Psoas muscle (tissue), 8 donors: ENCODE measurements around the gene KLF16. TPM values are rescaled to one million over a fixed set of nuclear protein-coding genes. Genes with fewer than 3 reads are reported as not detected.
A peak's percentile ranks its signal among the peaks of the same experiment; 100 is the strongest.
"Not testable (repeated sequence)": the region's sequence is repeated elsewhere in the genome, so short reads cannot be mapped to it uniquely, and the experiment has no call there.

Experiments used
- ATAC-seq, 4 donors: fragments of 200-7000 bp; cut with Tn5 transposase; one replicate each; pipeline ENCODE4 v1.9.1; 2020; ENCODE audit warnings: moderate library complexity in 3 of 4, mild to moderate bottlenecking in 2 of 4
- DNase-seq, 2 donors: peaks; one replicate each; pipeline ENCODE4 v3.0.0-alpha.2; 2020
- H3K27ac ChIP-seq: fragments of 200-600 bp; one replicate; pipeline ENCODE4 v1.8.0; 2022
- H3K27me3 ChIP-seq, 3 donors: fragments of 200-600 bp in 1 of 3; one replicate each; pipeline versions ENCODE4 v1.6.1 to v1.8.0; 2013 to 2022; ENCODE audit warnings: low read length in 2 of 3, mild to moderate bottlenecking in 2 of 3, moderate library complexity in 1 of 3; ENCODE audit not compliant: insufficient read depth in 3 of 3
- H3K36me3 ChIP-seq, 2 donors: fragments of 200-600 bp in 1 of 2; one replicate each; pipeline versions ENCODE4 v1.6.1 to v1.8.0; 2013 to 2022; ENCODE audit warnings: low read depth in 1 of 2, mild to moderate bottlenecking in 1 of 2, moderate library complexity in 1 of 2; ENCODE audit not compliant: insufficient read depth in 1 of 2
- H3K4me1 ChIP-seq: fragments of 200-600 bp; one replicate; pipeline ENCODE4 v1.8.0; 2022
- H3K4me3 ChIP-seq: fragments of 200-600 bp; one replicate; pipeline ENCODE4 v1.8.0; 2022; ENCODE audit warnings: mild to moderate bottlenecking
- H3K9me3 ChIP-seq: fragments of 200-600 bp; one replicate; pipeline ENCODE4 v1.8.0; 2022
- WGBS, 3 donors: extraction: QIAGEN DNeasy Blood & Tissue Kit; methylation state at CpG; one replicate each; pipeline versions ENCODE4 v1.1.6 to v1.1.7; 2013; 5-methylcytosine and 5-hydroxymethylcytosine counted together
- intact Hi-C, 2 donors: fragments of 100-400 bp; cut with DNase I; formaldehyde crosslinking; loops; one replicate each; pipeline versions ENCODE4 v1.11.0 to v1.14.2; 2022
- polyA plus RNA-seq, 3 donors: library from polyadenylated mRNA; stranded (reverse); fragments of 200-250 nt; gene quantifications; one replicate each; pipeline ENCODE4 v1.2.3, GENCODE V29; 2013
- total RNA-seq, 4 donors: library from RNA; stranded (reverse); fragmentation: NEBNext Ultra II Directional in 2 of 4; extraction: Animal tissue kit (Norgen Biotek cat#: 25700) in 2 of 4; gene quantifications; one replicate each; pipeline versions ENCODE4 v1.2.1 to v1.2.4, GENCODE V29; 2021 to 2023
- TF ChIP-seq, protein P1 (sequence below): fragments of 200-600 bp; IDR thresholded peaks from one replicate; pipeline ENCODE4 v1.8.0; 2022; ENCODE audit warnings: antibody characterized with exemption
- donor health status: healthy with polysubstance abuse.
- donor health status: DM: no; HTN: no; CAD: no; lungs with moderate emphysema.
- donor health status: Bipolar disorder and iron deficiency.
- donor health status: healthy.
- donor health status: DM: yes; HTN: yes; CAD: no.
- donor health status: DM: no; HTN: no; CAD: no.
- donor health status: DM: no; HTN: no; CAD: no.
- donor health status: DM: yes; HTN: yes; CAD: no.

KLF16 gene
- total and polyA plus RNA-seq, 7 donors, result 2.2 to 13.0 (median 3.3) TPM

DNA sequence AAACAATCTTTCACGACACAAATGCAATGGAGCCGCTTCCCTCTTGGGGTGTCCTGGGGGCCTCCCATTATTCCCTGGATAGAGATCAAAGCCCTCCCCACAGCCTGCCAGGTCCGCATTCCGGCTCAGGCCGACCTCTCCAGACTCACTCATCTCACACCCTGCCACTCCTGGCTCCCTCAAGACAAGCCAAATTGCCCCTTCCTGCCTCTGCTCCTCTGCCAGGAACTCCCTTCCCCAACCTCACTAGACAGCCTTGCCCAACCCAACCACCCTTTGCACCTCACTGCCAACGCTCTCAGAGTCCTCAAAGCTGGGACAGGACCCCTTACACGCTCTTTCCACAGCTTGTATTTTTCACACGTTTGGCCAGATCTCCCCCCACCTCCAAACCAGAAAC is 20.4 kb upstream of the KLF16 start:
- H3K4me3 ChIP-seq, result peak overlapping the region; percentile 97
- intact Hi-C loops, result no loop called here
- peak overlapping the region; percentile 84 for H3K27ac ChIP-seq
- TF ChIP-seq, protein P1, sequence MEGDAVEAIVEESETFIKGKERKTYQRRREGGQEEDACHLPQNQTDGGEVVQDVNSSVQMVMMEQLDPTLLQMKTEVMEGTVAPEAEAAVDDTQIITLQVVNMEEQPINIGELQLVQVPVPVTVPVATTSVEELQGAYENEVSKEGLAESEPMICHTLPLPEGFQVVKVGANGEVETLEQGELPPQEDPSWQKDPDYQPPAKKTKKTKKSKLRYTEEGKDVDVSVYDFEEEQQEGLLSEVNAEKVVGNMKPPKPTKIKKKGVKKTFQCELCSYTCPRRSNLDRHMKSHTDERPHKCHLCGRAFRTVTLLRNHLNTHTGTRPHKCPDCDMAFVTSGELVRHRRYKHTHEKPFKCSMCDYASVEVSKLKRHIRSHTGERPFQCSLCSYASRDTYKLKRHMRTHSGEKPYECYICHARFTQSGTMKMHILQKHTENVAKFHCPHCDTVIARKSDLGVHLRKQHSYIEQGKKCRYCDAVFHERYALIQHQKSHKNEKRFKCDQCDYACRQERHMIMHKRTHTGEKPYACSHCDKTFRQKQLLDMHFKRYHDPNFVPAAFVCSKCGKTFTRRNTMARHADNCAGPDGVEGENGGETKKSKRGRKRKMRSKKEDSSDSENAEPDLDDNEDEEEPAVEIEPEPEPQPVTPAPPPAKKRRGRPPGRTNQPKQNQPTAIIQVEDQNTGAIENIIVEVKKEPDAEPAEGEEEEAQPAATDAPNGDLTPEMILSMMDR, result no peak
- peaks cover 0 to 2% of the 10 kb centered on the region in 2 donors for H3K36me3 ChIP-seq
- 24 to 36% (median 26%) methylated on average over 8 of the region's 8 CpGs for WGBS, 3 donors
- DNase-seq, result no peak
- H3K27me3 ChIP-seq, result no peaks in the 10 kb centered on the region
- ATAC-seq, result no peak
- peaks cover 28% of the 10 kb centered on the region for H3K4me1 ChIP-seq
- no peaks in the 10 kb centered on the region for H3K9me3 ChIP-seq

DNA sequence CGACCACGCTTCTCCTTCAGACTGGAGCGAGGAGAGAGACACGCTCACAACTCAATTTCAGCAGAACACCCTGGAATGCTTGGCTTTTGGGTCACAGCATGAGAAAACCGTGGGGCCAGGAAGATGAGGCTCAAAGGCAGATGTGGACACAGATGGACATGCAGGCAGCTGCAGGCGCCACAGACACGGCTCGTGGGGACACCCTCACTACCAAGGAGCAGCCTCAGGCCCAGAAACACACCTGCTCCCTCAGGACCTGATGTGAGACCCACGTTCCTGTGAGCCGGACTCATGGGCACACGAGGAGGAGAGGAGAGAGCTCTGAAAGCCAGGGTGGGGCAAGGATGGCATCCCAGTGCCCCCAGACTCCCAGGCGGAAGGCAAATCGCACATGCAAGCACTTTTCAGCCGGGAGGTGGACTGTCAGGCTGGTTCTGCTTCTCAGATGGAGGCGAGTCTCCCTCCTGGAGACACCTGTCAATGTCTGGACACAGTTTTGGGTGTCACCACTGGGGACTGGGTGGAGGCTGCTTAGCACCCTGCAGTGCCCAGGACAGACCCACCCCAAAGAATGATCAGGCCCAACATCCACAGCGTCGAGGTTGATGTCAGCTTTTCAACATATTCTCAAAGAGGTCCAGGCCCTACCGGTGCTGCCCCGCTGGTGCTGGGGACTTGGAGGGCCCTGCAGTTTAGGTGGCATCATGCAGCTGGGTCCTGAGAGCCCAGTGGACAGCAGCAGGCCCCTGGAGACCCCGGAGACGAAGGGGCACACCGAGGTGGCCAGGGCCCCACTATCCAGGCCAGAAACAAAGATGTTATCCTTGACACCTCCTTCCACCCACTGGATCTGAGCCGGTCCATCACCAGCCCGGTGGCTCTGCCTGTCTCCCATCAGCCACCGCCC is 19.7 kb upstream of the KLF16 start:
- ATAC-seq (no peak), DNase-seq (no peak)
- peaks cover 28% of the 10 kb centered on the region for H3K4me1 ChIP-seq
- TF ChIP-seq, protein P1, result no peak
- H3K9me3 ChIP-seq, result no peaks in the 10 kb centered on the region
- intact Hi-C loops, result no loop called here
- H3K4me3 ChIP-seq, result peak overlapping the region; percentile 97
- peaks cover 0 to 2% of the 10 kb centered on the region in 2 donors for H3K36me3 ChIP-seq
- 54 to 64% (median 60%) methylated on average over 25 of the region's 25 CpGs for WGBS, 3 donors
- peak overlapping the region; percentile 84 for H3K27ac ChIP-seq
- H3K27me3 ChIP-seq, result no peaks in the 10 kb centered on the region

DNA sequence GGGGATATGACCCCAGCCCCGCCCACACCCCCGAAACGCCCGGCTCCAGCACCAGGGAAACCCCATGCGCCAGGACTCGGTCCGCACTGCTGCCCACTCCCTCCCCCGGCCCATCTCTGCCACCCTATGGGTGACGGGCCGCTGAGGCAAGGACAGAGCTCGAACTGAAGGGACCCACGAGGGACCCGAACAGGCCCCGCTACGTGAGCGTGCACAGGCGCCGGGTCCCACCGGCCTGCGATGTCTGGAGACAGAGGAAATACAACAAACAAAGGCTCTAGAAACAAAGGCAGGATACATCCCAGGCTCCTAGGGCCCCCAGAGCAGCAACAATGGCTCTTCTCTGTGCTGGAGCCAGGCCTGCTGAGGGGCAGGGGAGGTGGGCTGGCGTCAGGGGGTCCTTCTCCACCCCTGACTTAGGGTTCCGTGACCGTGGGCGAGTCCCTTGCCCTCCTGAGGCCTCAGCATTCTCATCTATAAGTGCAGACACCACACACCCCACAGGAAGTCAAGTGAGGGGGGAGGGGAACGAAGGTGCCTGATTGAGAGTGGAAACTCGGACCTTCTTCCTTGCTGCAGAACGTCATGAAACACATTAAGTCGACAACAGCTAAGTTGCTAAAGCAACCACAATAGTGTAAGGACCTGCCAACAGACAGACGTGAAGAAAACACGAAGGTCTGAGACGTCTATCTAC is 18.9 kb upstream of the KLF16 start:
- peak overlapping the region; percentile 97 for H3K4me3 ChIP-seq
- H3K4me1 ChIP-seq, result peaks cover 28% of the 10 kb centered on the region
- 69 to 73% (median 70%) methylated on average over 28 to 31 of the region's 31 CpGs for WGBS, 3 donors
- no peak for DNase-seq
- ATAC-seq, result no peak
- intact Hi-C loops, result no loop called here
- H3K27me3 ChIP-seq, result no peaks in the 10 kb centered on the region
- H3K9me3 ChIP-seq, result no peaks in the 10 kb centered on the region
- TF ChIP-seq, protein P1, result no peak
- peak overlapping the region; percentile 84 for H3K27ac ChIP-seq
- H3K36me3 ChIP-seq, result peaks cover 0 to 2% of the 10 kb centered on the region in 2 donors

DNA sequence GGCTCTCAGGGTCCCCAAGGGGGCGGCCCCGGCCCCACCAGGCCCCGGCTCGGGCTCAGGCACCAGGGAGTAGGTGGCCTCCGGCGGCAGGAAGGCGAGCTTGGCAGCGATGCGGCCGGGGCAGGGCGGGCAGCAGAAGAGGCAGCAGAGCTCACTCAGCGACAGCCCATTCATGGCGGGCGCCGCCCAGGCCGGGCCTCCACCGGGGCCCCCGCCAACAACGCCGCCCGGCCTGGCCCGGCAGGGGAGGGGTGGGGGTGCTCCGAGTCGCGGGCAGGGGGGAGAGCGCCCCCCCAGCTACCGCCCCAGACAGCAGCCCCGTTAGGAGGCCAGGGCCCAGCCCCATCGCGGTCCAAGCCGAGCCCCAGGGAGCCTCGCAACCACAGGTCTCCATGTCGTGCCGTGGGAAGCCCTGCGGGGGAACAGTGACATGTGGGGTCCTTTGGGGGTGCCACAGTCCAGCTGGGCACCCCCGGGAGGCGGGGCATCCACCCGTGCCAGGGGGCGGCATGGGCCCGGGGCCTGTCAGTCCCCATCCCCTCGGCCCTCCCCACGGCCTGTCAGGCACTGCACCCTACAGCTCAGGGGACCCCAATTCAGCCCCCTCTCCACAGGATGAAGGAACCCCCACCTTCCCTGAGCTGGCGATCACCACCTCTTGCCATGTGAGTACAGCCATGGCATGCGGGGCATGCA is 18.2 kb upstream of the KLF16 start:
- H3K9me3 ChIP-seq, H3K36me3 ChIP-seq, ATAC-seq, intact Hi-C loops, DNase-seq, H3K27me3 ChIP-seq: not testable (repeated sequence)
- Histone ChIP-seq H3K4me3 (peak overlapping the region; percentile 97), H3K4me1 (peaks cover 30% of the 10 kb centered on the region), H3K27ac (peak overlapping the region; percentile 84)
- WGBS, 3 donors, result 57 to 68% (median 62%) methylated on average over 12 to 40 of the region's 44 CpGs
